NB4 (cell line): ENCODE results near the gene LDLRAD4.
"Not testable (repeated sequence)": the region's sequence is repeated elsewhere in the genome, so short reads cannot be mapped to it uniquely, and the experiment has no call there.

Experiments used
- CTCF ChIP-seq: IDR thresholded peaks from one replicate; pipeline ENCODE4 v1.5.1; 2012; ENCODE audit warnings: low read depth, low read length
- POLR2A ChIP-seq: IDR thresholded peaks from 2 replicates; pipeline ENCODE4 v1.6.1; 2011; ENCODE audit warnings: mild to moderate bottlenecking; ENCODE audit not compliant: insufficient read length; ENCODE audit errors: extremely low read depth

- not testable (repeated sequence) for TF ChIP-seq CTCF, POLR2A
Observed at GRCh38 chr18:13608024-13608562, 389.5 kb downstream of the LDLRAD4 start.
